LNCAP (cell line): ENCODE data around the gene LCT.

Experiments
- CTCF ChIP-seq: fragments of 450-650 bp; IDR thresholded peaks from 2 replicates; pipeline ENCODE4 v1.5.1; 2017; ENCODE audit warnings: mild to moderate bottlenecking

Gene LCT

DNA sequence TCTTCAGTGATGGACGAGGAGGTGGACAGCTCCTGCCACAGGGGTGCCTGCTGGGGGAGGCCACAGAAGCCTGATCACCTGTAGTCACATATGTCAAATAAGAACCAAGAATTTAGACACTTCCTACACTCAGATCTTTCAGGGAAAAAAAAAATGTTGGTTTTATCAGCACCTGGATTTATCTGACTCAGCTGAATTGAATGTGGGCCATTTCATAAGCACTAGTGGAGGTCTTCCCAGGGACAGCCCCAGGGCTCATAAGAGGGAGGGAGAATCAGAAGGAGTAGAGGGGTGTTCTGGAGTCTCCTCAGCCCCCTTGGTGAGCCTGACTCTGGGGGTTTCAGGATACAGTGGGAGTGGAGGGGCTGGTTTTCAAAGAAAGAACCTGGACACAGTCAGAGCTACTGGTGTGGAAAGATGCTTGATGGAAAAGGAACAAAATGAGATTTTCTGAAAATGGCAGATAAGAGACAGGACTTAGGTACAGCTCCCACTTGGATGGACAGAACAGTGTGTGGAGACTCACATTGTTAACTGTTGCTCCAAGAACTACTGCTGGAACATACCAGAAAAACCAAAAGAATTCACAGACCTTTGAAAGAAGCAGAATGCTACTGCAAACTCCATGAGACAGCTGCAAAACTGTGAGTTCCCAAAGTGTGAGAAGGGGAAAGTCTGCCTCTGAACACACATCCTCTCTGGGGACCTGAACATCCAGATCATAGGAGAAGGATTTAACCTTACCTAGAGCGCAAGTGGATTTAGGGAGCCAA is 45.4 kb downstream of the LCT start:
- TF ChIP-seq CTCF: no peak

DNA sequence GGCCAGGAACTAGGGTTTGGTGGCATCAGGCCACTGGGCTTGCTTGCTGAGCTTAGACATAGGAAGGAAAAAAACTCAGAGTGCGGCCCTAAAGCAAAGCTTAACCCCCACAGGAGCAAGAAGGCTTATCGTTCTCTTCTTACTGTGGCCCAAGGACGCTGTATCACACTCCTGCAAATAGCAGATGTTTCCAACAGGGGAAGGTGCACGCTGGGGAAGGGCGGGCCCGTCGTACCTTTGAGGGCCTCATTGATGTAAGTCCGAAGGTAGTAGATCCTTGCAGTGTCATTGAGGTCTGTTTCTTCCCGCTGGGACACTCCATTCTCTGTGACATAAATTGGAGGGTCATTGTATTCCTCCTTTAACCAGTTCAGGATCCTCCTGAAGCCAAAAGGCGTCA is 46.6 kb downstream of the LCT start:
- TF ChIP-seq CTCF: no peak

- TF ChIP-seq CTCF: no peak
Observed at GRCh38 chr2:135786823-135787222, 50.2 kb downstream of the LCT start.

DNA sequence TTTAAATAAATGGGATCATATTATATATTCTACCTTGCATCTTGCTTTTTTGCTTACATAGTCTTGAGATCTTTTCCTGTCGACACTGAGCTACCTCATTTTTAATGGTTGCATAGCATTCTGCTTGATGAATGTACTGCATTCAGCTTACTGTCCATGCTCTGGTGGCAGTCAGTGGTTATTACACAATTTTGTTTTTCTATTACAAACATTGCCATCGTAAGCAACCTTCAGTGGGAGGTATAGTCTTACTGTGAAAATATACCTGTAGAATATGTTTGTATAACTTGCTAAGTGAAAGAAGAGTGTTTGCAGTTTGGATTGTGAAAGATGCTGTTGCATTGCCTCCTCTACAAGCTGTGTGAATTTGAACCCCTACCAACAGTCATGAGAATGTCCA is 52.0 kb downstream of the LCT start:
- TF ChIP-seq CTCF: no peak

DNA sequence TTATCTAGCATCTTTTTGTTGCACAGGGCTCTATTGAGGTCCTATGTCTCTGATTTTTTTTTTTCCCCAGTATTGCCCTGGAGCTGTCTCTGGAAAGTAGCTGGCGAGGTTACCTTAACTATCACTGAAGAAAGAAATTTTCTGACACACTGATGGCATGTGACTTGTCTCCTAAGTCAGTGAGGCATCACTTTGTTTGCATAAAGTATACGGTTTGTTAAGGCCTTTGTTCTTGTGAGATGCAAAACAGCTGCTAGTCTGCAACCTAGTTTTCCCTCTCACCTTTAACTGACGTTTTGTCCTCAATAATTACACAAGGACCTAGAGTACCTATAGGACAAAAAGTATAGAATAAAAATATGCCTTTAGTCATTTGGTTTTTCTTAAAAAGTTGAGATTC is 53.5 kb downstream of the LCT start:
- no peak for TF ChIP-seq CTCF

DNA sequence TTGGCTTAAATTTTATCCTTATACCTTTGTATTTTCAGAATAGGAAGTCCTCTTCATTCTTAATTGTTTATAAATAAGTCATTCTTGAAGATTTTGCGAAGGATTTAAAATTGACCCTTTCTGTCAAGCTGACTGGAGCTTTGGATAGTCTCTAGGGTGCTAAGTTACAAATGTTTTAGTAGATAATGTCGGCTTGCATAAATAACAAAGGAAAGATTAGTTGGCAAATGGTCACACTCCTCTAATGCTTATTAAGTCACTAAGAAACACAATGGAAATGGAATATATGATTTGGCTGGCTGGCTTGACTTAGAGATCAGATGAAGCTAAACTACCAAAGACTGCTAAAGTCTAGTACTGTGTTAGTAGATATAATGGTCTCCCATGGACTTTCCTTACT is 54.8 kb downstream of the LCT start:
- TF ChIP-seq CTCF: no peak

DNA sequence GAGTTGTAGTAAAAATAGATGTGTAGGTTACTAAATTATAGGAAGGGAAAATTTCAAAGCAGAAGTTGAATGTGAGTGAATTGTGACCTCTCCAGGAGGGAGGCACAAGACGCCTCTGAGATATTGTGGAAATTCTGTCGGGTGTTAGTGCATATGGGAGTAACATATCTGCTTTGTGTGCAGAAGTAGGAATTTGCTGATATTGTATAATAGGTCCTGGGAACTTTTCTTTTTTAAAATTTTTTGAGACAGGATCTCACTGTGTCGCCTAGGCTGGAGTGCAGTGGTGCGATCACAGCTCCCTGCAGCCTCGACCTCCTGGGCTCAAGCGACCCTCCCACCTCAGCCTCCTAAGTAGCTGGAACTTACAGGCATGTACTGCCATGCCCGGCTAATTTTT is 60.6 kb downstream of the LCT start:
- no peak for TF ChIP-seq CTCF

GRCh38 chr2:135775420-135775819 is 61.6 kb downstream of the LCT start:
- no peak for TF ChIP-seq CTCF
